Measurements from ENCODE around the gene AMY1B.
"Not testable (repeated sequence)": the region's sequence is repeated elsewhere in the genome, so short reads cannot be mapped to it uniquely, and the experiment has no call there.

DNA sequence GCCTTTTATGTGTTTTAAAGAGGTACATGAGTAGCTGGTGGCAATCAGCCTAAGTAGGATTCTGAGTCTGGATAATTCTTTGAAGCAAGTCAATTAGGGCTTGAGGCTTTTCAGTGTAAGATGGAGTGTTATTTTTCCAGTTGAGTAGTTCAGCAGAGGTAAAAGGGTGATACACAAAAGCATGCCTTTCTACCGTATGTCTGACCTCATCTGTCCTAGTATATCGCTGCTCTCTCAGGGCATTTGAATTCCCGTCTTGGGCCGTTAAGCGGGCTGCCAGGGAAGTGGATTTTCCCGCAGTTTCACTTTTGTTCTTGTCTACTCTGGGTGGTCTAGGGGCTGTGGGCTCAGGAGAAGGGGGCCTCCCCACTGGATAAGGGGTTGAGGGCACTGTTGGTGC, 41.9 kb downstream of the AMY1B start:
- not testable (repeated sequence) for TF ChIP-seq POLR2AphosphoS5 (IDR thresholded peaks at IDR 0.05; ENCODE audit: low read depth, low read length); POLR2A (IDR thresholded peaks at IDR 0.05; ENCODE audit: low read depth, low read length); TAF1 (IDR thresholded peaks at IDR 0.05; ENCODE audit: borderline replicate concordance, low read depth, low read length)
